ENCODE measurements around the gene TRPC1. TPM values are rescaled to one million over a fixed set of nuclear protein-coding genes. Genes with fewer than 3 reads are reported as not detected.

TRPC1 gene
- total and polyA plus RNA-seq, 2 experiments from 2014 or later, result 7.0 to 36.6 TPM

GRCh38 chr3:142777927-142778326, 54.1 kb downstream of the TRPC1 start:
- H3K4me3 ChIP-seq, result no peak overlapping the region
- Mint-ChIP-seq H3K4me1 (no peaks in the 10 kb centered on the region), H3K27ac (no peak overlapping the region), H3K4me3 (no peak overlapping the region), H3K27me3 (ENCODE audit: insufficient read depth, low read depth, poor library complexity) (no peaks in the 10 kb centered on the region), H3K36me3 (ENCODE audit: low read depth) (no peaks in the 10 kb centered on the region), H3K9me3 (no peaks in the 10 kb centered on the region)
- no peak overlapping the region for H3K27ac ChIP-seq (ENCODE audit: low read depth)
- no peaks in the 10 kb centered on the region for H3K27me3 ChIP-seq (ENCODE audit: insufficient read depth)
- no peaks in the 10 kb centered on the region for H3F3A ChIP-seq (replicated peaks; ENCODE audit: low read depth)
- no peak for ATAC-seq
- H3K4me2 ChIP-seq, result no peak overlapping the region
- H3K36me3 ChIP-seq (ENCODE audit: insufficient read depth), result no peaks in the 10 kb centered on the region
- no peaks in the 10 kb centered on the region for H3K79me2 ChIP-seq (replicated peaks; ENCODE audit: insufficient read depth)
- no peaks in the 10 kb centered on the region for H3K4me1 ChIP-seq (ENCODE audit: insufficient read depth)
- 0 out of 2 replicates have a peak, but pooled peaks cover 4% of the 10 kb centered on the region for H4K20me1 ChIP-seq (replicated peaks; ENCODE audit: insufficient read depth)
- TF ChIP-seq CREB1 (CRISPR knock-in tag; IDR thresholded peaks at IDR 0.05; ENCODE audit: low read depth) (no peak), ZNF114 (CRISPR knock-in tag; IDR thresholded peaks at IDR 0.05) (no peak), JUNB (IDR thresholded peaks at IDR 0.05; ENCODE audit: unreplicated experiment) (no peak), NANOG (IDR thresholded peaks at IDR 0.05; ENCODE audit: borderline replicate concordance) (no peak), CTCF (conservative IDR thresholded peaks at IDR 0.05; ENCODE audit: low read depth in 2 of 2) (no peak), POLR2AphosphoS5 (IDR thresholded peaks at IDR 0.05; ENCODE audit: low read depth) (no peak), STAT1 (IDR thresholded peaks at IDR 0.05; ENCODE audit: unreplicated experiment) (no peak), EZH2phosphoT487 (IDR thresholded peaks at IDR 0.05; ENCODE audit: unreplicated experiment) (no peak), EZH2 (IDR thresholded peaks at IDR 0.05; ENCODE audit: low read depth, unreplicated experiment) (no peak), ZNF331 (CRISPR knock-in tag; IDR thresholded peaks at IDR 0.05; ENCODE audit: low read depth) (no peak), ZNF462 (CRISPR knock-in tag; IDR thresholded peaks at IDR 0.05) (no peak), ETS1 (IDR thresholded peaks at IDR 0.05) (no peak), REST (IDR thresholded peaks at IDR 0.05; ENCODE audit: unreplicated experiment) (no peak)
- H3K9me2 ChIP-seq (ENCODE audit: insufficient read depth), result no peaks in the 10 kb centered on the region
- no peak for DNase-seq (ENCODE audit: low spot score)
- no peak overlapping the region for H2AFZ ChIP-seq
